Measurements from ENCODE around the gene ANKS1A.
"Not testable (repeated sequence)": the region's sequence is repeated elsewhere in the genome, so short reads cannot be mapped to it uniquely, and the experiment has no call there.

Gene ANKS1A

GRCh38 chr6:34964564-34964963 is 75.5 kb downstream of the ANKS1A start:
- DNase-seq, result no peak

- no peak for DNase-seq
Measured at GRCh38 chr6:34967461-34967860, 78.4 kb downstream of the ANKS1A start.

GRCh38 chr6:34969662-34970265 is 80.7 kb downstream of the ANKS1A start:
- no peak for DNase-seq

GRCh38 chr6:34970488-34970887 is 81.4 kb downstream of the ANKS1A start:
- no peak for DNase-seq

- DNase-seq, result no peak
Measured at GRCh38 chr6:34970957-34971356, 81.9 kb downstream of the ANKS1A start.

GRCh38 chr6:34973547-34974248 is 84.6 kb downstream of the ANKS1A start:
- DNase-seq, result no peak

- no peak for DNase-seq
Measured at GRCh38 chr6:34974249-34974642, 85.2 kb downstream of the ANKS1A start.

GRCh38 chr6:34976239-34976638 is 87.2 kb downstream of the ANKS1A start:
- DNase-seq, result no peak

GRCh38 chr6:34979218-34979617 is 90.2 kb downstream of the ANKS1A start:
- no peak for DNase-seq

GRCh38 chr6:34979994-34980393 is 90.9 kb downstream of the ANKS1A start:
- no peak for DNase-seq

- DNase-seq, result no peak
Measured at GRCh38 chr6:34981366-34981765, 92.3 kb downstream of the ANKS1A start.

GRCh38 chr6:34981951-34982350 is 92.9 kb downstream of the ANKS1A start:
- DNase-seq, result no peak

GRCh38 chr6:34982424-34982852 is 93.4 kb downstream of the ANKS1A start:
- DNase-seq, result no peak

GRCh38 chr6:34984416-34984815 is 95.4 kb downstream of the ANKS1A start:
- DNase-seq, result no peak

GRCh38 chr6:34985236-34985635 is 96.2 kb downstream of the ANKS1A start:
- no peak for DNase-seq

GRCh38 chr6:34986845-34987246 is 97.8 kb downstream of the ANKS1A start:
- DNase-seq, result peak; percentile 73

- no peak for DNase-seq
Measured at GRCh38 chr6:34987506-34987905, 98.5 kb downstream of the ANKS1A start.

- no peak for DNase-seq
Measured at GRCh38 chr6:34990971-34991560, 102.0 kb downstream of the ANKS1A start.

- no peak for DNase-seq
Measured at GRCh38 chr6:34992376-34992775, 103.3 kb downstream of the ANKS1A start.

- DNase-seq, result no peak
Measured at GRCh38 chr6:34993213-34993612, 104.2 kb downstream of the ANKS1A start.

GRCh38 chr6:34994693-34995092 is 105.6 kb downstream of the ANKS1A start:
- no peak for DNase-seq

GRCh38 chr6:34998417-34998816 is 109.4 kb downstream of the ANKS1A start:
- not testable (repeated sequence) for DNase-seq

- not testable (repeated sequence) for DNase-seq
Measured at GRCh38 chr6:34999153-34999552, 110.1 kb downstream of the ANKS1A start.

- not testable (repeated sequence) for DNase-seq
Measured at GRCh38 chr6:34999962-35000361, 110.9 kb downstream of the ANKS1A start.
